Upper lobe of right lung (tissue), 1 donor: Measurements from ENCODE around the gene SEC24B. TPM values are rescaled to one million over a fixed set of nuclear protein-coding genes. Genes with fewer than 3 reads are reported as not detected.

Source experiments
- ATAC-seq: fragments of 200-7000 bp; cut with Tn5 transposase; one replicate; pipeline ENCODE4 v1.9.1; 2020; ENCODE audit warnings: mild to moderate bottlenecking, moderate library complexity
- DNase-seq: peaks from one replicate; pipeline ENCODE4 v3.0.0-alpha.2; 2020
- H3K27ac ChIP-seq: fragments of 200-600 bp; one replicate; pipeline ENCODE4 v1.8.0; 2022
- H3K27me3 ChIP-seq: fragments of 200-600 bp; one replicate; pipeline ENCODE4 v1.8.0; 2022; ENCODE audit warnings: mild to moderate bottlenecking
- H3K36me3 ChIP-seq: fragments of 200-600 bp; one replicate; pipeline ENCODE4 v1.8.0; 2022
- H3K4me1 ChIP-seq: fragments of 200-600 bp; one replicate; pipeline ENCODE4 v1.8.0; 2022
- H3K4me3 ChIP-seq: fragments of 200-600 bp; one replicate; pipeline ENCODE4 v1.8.0; 2022; ENCODE audit warnings: mild to moderate bottlenecking
- H3K9me3 ChIP-seq: fragments of 200-600 bp; one replicate; pipeline ENCODE4 v1.8.0; 2022
- CTCF ChIP-seq: fragments of 200-600 bp; IDR thresholded peaks from one replicate; pipeline ENCODE4 v1.8.0; 2022; ENCODE audit warnings: antibody characterized with exemption
- intact Hi-C: fragments of 100-400 bp; cut with DNase I; formaldehyde crosslinking; loops from one replicate; pipeline ENCODE4 v1.11.0; 2022
- total RNA-seq: library from RNA; stranded (reverse); fragmentation: NEBNext Ultra II Directional; extraction: Animal tissue kit (Norgen Biotek cat#: 25700); gene quantifications from one replicate; pipeline ENCODE4 v1.2.1, GENCODE V29; 2021
- donor health status: DM: no; HTN: yes; CAD: no; lungs with severe emphysema.

Gene SEC24B
- total RNA-seq, 1 donor from 2014 or later, result 34.6 TPM

- DNase-seq (no peak), ATAC-seq (no peak)
- Histone ChIP-seq H3K27ac (no peak overlapping the region), H3K4me1 (no peaks in the 10 kb centered on the region), H3K27me3 (no peaks in the 10 kb centered on the region), H3K36me3 (no peaks in the 10 kb centered on the region), H3K4me3 (no peak overlapping the region), H3K9me3 (no peaks in the 10 kb centered on the region)
- no peak for TF ChIP-seq CTCF
- intact Hi-C loops, result loop anchor here (10.0 kb wide), 1 partner anchor 565 kb away; no protein-coding TSS in a partner anchor
Observed at GRCh38 chr4:109419679-109420078, 13.9 kb upstream of the SEC24B start.

DNA sequence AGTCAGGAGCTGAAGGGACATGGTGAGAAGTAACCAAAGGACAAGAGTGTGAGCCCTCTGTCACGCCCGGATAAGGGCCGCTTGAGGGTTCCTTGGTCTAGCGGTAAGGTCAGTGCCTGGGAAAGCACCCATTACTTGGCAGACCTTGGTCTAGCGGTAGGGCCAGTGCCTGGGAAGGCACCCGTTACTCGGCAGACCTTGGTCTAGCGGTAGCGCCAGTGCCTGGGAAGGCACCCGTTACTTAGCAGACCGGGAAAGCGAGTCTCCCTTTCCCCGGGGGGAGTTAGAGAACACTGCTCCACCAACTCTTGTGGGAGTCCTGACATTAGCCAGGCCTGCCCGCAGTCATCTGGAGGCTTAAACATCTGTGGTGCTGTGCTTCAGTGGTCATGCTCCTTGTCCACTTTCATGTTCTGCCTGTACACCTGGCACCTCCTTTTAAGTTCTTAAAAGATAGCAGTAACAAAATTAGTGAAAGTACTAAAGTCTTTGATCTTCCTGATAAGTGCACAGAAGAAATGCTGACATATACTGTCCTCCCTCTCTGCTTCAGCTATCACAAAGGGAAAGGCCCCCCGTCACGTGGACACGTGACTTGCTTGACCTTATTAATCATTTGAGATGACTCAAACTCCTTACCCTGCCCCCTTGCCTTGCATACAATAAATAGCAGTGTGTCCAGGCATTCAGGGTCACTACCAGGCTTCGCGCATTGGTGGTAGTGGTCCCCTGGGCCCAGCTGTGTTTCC, 9.3 kb upstream of the SEC24B start:
- no peak overlapping the region for H3K27ac ChIP-seq
- intact Hi-C loops, result loop anchor here (10.0 kb wide), 1 partner anchor 561 kb away; no protein-coding TSS in a partner anchor
- DNase-seq (no peak), ATAC-seq (no peak)
- no peaks in the 10 kb centered on the region for H3K9me3 ChIP-seq
- H3K4me1 ChIP-seq, result no peaks in the 10 kb centered on the region
- no peaks in the 10 kb centered on the region for H3K36me3 ChIP-seq
- TF ChIP-seq CTCF, result no peak
- no peaks in the 10 kb centered on the region for H3K27me3 ChIP-seq
- H3K4me3 ChIP-seq, result no peak overlapping the region

- DNase-seq (no peak), ATAC-seq (no peak)
- Histone ChIP-seq H3K27ac (no peak overlapping the region), H3K36me3 (no peaks in the 10 kb centered on the region), H3K4me1 (no peaks in the 10 kb centered on the region), H3K27me3 (no peaks in the 10 kb centered on the region), H3K9me3 (no peaks in the 10 kb centered on the region), H3K4me3 (no peak overlapping the region)
- TF ChIP-seq CTCF, result no peak
- intact Hi-C loops, result loop anchor here (10.0 kb wide), 1 partner anchor 559 kb away; no protein-coding TSS in a partner anchor
Observed at GRCh38 chr4:109425405-109425804, 8.2 kb upstream of the SEC24B start.

DNA sequence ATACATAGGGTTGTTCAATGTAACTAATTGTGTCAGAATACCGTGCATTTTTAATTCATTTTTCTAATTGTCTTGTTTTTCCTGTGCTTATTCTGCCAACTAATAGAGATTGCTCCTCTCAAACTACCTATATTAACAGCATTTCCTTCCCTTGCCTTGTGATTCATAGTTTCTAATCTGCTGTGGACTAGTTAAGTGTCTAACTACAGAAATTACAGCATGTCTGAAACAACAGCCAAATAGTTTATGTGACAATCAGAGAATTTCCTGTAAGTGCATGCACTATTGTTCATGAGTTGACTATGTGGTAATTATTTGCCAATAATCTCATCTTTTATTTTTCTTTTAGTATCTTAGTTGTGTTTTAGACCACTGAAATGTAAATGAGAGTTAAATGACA, 4.1 kb upstream of the SEC24B start:
- Histone ChIP-seq H3K4me1 (peaks cover 5% of the 10 kb centered on the region), H3K4me3 (no peak overlapping the region), H3K36me3 (no peaks in the 10 kb centered on the region), H3K27me3 (no peaks in the 10 kb centered on the region), H3K9me3 (no peaks in the 10 kb centered on the region), H3K27ac (no peak overlapping the region)
- no peak for TF ChIP-seq CTCF
- DNase-seq (no peak), ATAC-seq (no peak)
- intact Hi-C loops, result loop anchor here (10.0 kb wide), 1 partner anchor 555 kb away; no protein-coding TSS in a partner anchor

DNA sequence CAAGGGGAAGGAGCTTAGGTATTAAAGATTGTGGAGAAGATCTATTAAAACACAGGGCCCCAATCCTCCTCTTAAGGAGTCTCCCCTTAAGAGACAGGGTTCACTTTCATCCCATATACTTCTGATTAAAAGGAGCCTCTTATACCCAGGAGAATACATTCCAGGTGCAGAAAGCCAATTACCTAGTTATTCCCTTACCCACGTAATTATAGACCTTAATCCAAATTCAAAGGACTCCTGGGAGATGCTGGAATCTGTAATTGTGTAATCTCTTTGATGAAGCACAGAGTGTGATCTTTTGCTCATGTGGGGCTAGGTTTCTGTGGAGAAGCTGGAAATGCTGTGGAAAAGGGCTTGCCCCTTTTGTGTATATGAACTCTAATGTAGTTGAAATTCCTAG, 1.4 kb upstream of the SEC24B start:
- TF ChIP-seq CTCF, result no peak
- intact Hi-C loops, result no loop called here
- no peaks in the 10 kb centered on the region for H3K27me3 ChIP-seq
- peaks cover 23% of the 10 kb centered on the region for H3K4me1 ChIP-seq
- H3K4me3 ChIP-seq, result peak overlapping the region; percentile 90
- H3K27ac ChIP-seq, result peak overlapping the region; percentile 96
- no peaks in the 10 kb centered on the region for H3K9me3 ChIP-seq
- DNase-seq, result no peak
- ATAC-seq, result no peak
- no peaks in the 10 kb centered on the region for H3K36me3 ChIP-seq
